OCI-LY7 (cell line): ENCODE results near the gene ROR2.

Experiments
- EZH2phosphoT487 ChIP-seq: fragments of 200-600 bp; sonication (generic); IDR thresholded peaks from 2 replicates; pipeline ENCODE4 v1.6.1; 2018; ENCODE audit warnings: low read depth, borderline replicate concordance, mild to moderate bottlenecking, mixed run types, antibody characterized with exemption, low read length, moderate library complexity, mixed read lengths
- TF ChIP-seq, protein P1 (sequence below): fragments of 200-600 bp; sonication (generic); conservative IDR thresholded peaks from 2 replicates; pipeline ENCODE4 v1.5.1; 2014; ENCODE audit warnings: mild to moderate bottlenecking, antibody characterized with exemption, low read length, moderate library complexity, mixed read lengths

DNA sequence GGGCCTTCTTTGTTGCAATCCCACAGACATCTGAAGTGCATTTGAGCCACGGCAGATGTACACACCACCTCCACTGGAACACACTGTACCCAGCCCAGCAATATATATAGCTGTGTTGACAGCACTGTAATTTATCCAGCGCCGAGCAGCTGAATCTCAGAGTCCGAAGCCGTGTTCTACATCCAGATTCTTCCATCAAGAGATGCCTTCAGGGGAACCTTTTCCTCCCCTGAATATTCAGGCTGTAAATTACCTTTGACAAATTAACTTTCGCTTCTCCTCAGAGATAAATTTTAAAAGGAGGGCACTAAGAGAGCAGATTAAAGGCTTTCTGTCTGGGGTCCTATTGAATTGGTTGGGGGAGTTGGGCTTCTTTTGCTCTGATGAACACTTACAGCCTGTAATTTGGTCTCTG, 76.4 kb downstream of the ROR2 start:
- TF ChIP-seq, protein P1, sequence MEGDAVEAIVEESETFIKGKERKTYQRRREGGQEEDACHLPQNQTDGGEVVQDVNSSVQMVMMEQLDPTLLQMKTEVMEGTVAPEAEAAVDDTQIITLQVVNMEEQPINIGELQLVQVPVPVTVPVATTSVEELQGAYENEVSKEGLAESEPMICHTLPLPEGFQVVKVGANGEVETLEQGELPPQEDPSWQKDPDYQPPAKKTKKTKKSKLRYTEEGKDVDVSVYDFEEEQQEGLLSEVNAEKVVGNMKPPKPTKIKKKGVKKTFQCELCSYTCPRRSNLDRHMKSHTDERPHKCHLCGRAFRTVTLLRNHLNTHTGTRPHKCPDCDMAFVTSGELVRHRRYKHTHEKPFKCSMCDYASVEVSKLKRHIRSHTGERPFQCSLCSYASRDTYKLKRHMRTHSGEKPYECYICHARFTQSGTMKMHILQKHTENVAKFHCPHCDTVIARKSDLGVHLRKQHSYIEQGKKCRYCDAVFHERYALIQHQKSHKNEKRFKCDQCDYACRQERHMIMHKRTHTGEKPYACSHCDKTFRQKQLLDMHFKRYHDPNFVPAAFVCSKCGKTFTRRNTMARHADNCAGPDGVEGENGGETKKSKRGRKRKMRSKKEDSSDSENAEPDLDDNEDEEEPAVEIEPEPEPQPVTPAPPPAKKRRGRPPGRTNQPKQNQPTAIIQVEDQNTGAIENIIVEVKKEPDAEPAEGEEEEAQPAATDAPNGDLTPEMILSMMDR: no peak
- TF ChIP-seq EZH2phosphoT487: no peak
